Central memory CD8-positive, alpha-beta T cell (primary cell): ENCODE data around the gene MOGAT3.
"Not testable (repeated sequence)": the region's sequence is repeated elsewhere in the genome, so short reads cannot be mapped to it uniquely, and the experiment has no call there.

Experiments
- ATAC-seq: fragments of 150-1000 bp; cut with Tn5 transposase; replicated peaks from 2 replicates; pipeline ENCODE4 v1.10.0; 2022; ENCODE audit warnings: mild to moderate bottlenecking, moderate FRiP score, moderate number of reproducible peaks; ENCODE audit not compliant: poor library complexity, severe bottlenecking; ENCODE audit errors: extremely low read depth
- DNase-seq, 2 donors: peaks; one replicate each; pipeline ENCODE4 v3.0.0; 2021; ENCODE audit warnings: low spot score in 2 of 2
- H3K27ac Mint-ChIP-seq: one replicate; pipeline ENCODE4 v1.8.0; 2022; ENCODE audit warnings: low read depth, mild to moderate bottlenecking, moderate library complexity, mixed read lengths
- H3K27me3 Mint-ChIP-seq: one replicate; pipeline ENCODE4 v1.8.0; 2022; ENCODE audit warnings: mixed read lengths
- H3K36me3 Mint-ChIP-seq: one replicate; pipeline ENCODE4 v1.8.0; 2022; ENCODE audit warnings: mild to moderate bottlenecking, moderate library complexity, mixed read lengths; ENCODE audit not compliant: insufficient read depth
- H3K4me1 Mint-ChIP-seq: one replicate; pipeline ENCODE4 v1.8.0; 2022; ENCODE audit warnings: mixed read lengths
- H3K4me3 Mint-ChIP-seq: one replicate; pipeline ENCODE4 v1.8.0; 2022; ENCODE audit warnings: mild to moderate bottlenecking, moderate library complexity, mixed read lengths
- H3K9me3 Mint-ChIP-seq: one replicate; pipeline ENCODE4 v1.8.0; 2022; ENCODE audit warnings: mixed read lengths

MOGAT3 gene

DNA sequence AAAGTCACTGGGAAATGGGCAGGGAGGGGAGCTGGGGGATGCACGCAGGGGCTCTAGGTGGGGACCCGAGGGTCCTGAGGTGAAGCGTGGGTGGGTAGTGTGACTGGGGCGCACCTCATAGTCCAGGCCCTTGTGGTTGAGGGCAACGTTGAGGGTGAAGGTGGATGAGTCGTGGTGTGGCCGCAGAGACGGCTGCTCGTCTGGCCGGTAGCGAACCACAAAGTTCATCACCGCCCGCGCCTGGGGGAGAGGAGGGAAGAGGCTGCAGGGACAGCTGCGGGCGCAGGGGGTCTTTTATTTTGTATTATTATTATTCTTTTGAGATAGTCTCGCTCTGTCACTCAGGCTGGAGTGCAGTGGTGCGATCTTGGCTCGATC, 5.8 kb upstream of the MOGAT3 start:
- H3K27me3 Mint-ChIP-seq = peaks cover 18% of the 10 kb centered on the region
- no peaks in the 10 kb centered on the region for H3K9me3 Mint-ChIP-seq
- H3K27ac Mint-ChIP-seq = no peak overlapping the region
- H3K4me1 Mint-ChIP-seq = peaks cover 5% of the 10 kb centered on the region
- no peak overlapping the region for H3K4me3 Mint-ChIP-seq
- no peak for DNase-seq
- no peak for ATAC-seq
- H3K36me3 Mint-ChIP-seq = peaks cover 1% of the 10 kb centered on the region

DNA sequence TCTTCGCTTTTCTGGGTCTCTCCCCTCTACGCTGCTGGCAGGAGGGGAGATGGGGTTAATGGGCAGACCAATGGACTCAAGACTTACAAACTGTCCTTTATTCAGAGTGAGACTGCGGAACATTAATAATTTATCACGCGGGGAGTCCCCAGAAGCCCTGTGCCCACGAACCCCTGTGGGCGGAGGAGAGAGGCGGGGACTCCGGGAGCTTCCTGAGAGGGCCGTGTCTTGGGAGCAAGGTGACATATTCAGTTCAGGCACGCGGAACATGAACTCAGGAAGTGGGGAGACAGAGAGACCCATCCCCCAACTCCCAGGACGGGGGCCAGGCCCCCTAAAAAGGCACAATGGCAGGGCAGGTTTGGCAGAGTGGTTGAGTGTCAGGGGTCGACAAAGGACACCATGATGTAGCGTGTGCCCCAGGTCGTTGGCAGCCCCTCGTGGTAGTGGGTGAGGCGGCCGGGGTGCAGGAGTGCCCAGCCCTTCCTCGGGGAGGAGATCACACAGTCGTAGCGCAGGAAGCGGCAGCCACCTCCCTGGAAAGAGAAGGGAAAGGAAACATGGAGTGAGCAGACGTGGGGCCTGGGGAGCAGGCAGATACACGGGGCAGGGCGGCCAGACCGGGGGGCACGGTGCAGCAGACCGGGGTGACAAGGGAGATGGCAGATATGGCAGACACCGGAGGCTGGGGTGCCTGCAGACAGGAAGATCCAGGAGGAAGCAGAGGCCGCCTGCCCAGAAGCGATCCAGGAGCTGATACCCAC, 5.2 kb upstream of the MOGAT3 start:
- DNase-seq (no peak), ATAC-seq (no peak)
- Mint-ChIP-seq H3K4me3 (no peak overlapping the region), H3K27me3 (peaks cover 23% of the 10 kb centered on the region), H3K4me1 (peaks cover 6% of the 10 kb centered on the region), H3K9me3 (no peaks in the 10 kb centered on the region), H3K27ac (peak overlapping the region; percentile 82), H3K36me3 (peaks cover 1% of the 10 kb centered on the region)

DNA sequence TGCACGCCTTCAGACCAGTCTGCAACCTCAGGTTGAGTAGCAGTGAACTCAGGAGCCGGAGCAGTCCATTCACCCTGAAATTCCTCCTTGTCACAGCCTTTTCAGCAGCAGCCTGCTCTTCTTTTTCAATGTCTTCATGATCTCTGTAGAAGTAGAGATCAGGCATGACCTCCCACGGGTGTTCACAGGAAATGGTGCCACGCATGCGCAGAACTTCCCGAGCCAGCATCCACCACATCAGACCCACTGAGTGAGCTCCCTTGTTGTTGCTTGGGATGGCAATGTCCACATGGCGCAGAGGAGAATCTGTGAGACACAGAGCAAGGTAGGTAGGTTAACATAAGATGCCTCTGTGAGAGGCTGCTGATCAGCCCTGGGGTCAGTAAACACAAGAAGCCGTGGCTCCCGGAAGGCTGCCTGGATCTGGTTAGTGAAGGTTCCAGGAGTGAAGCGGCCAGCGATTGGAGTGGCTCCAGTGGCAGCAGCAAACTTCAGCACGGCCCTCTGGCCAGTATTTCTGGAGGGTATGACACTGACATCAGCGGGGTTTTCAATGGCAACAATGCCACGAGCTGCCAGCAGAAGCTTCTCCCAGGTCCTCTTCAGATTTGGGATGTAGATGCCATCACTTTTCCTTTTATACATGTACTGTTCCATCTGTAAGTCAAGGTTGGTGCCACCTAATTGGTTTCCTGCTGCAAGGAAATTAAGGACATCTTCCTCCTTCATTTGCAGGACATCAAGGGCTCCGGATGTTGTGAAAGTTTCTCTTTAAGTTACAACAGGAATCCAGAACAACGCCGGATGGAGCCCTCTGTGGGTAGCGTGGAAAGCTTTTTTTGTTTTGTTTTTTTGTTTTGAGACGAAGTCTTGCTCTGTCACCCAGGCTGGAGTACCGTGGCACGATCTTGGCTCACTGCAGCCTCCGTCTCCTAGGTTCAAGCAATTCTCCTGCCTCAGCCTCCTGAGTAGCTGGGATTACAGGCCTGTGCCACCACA, 3.2 kb upstream of the MOGAT3 start:
- H3K27ac Mint-ChIP-seq, ATAC-seq, H3K36me3 Mint-ChIP-seq, DNase-seq, H3K9me3 Mint-ChIP-seq: not testable (repeated sequence)
- peaks cover 39% of the 10 kb centered on the region for H3K27me3 Mint-ChIP-seq
- H3K4me1 Mint-ChIP-seq = peaks cover 10% of the 10 kb centered on the region
- peak overlapping the region; percentile 7 for H3K4me3 Mint-ChIP-seq

DNA sequence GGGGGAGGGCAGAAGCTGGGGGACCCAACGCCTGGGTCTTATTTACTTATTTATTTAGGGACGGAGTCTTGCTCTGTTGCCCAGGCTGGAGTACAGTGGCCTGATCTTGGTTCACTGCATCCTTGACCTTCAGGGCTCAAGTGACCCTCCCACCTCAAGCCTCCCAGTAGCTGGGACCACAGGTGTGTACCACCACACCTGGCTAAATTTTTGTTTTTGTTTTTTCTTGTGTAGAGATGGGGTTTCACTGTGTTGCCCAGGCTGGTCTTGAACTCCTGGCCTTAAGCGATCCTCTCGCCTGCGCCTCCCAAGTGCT, 1.7 kb upstream of the MOGAT3 start:
- no peak overlapping the region for H3K4me3 Mint-ChIP-seq
- peaks cover 39% of the 10 kb centered on the region for H3K27me3 Mint-ChIP-seq
- no peak overlapping the region for H3K27ac Mint-ChIP-seq
- ATAC-seq (no peak), DNase-seq (no peak)
- peaks cover 10% of the 10 kb centered on the region for H3K4me1 Mint-ChIP-seq
- no peaks in the 10 kb centered on the region for H3K9me3 Mint-ChIP-seq
- no peaks in the 10 kb centered on the region for H3K36me3 Mint-ChIP-seq

DNA sequence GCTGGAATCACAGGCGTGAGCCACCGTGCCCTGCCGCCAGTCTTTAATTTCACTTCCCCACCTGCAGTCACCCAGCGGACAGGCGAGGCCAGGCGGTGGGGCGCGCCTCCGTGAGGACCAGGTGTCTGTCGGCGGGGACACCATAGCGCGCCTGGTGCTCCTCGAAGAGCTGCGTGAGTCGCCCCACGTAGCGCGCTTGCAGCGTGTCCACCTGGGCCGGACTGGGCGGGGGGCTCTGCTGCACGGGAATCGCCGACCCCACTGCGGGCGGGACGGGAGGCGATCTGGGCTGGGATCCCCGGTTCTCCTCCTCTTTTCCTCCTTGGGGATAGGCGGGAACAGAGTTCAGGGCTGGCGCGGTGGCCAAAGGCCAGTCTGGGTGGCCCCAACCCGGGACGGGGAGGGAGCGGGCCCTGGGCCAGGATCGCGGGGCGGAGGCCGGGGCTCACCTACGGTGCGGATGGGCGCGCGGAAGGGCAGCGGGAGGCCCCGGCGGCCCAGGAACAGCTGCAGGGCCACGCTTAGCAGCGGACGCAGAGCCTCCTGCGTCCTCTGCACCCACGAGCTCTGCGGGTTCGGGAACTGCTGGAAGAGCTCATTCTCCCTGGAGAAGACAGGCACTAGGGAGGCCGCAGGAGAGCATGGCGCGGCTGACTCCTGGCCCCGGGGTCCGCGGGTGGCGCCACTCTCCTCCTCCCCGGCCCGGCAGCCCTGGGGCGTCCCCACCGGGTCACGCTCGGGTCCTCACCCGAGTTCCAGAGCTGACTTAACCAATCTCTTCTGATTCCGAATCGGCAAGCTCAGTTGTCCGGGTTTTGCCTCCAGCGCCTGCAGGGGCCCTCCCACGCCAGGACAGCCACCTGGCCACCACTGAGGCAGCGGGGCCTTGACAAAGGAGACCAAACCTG, 1.1 kb upstream of the MOGAT3 start:
- Mint-ChIP-seq H3K4me3 (no peak overlapping the region), H3K9me3 (no peaks in the 10 kb centered on the region), H3K27ac (no peak overlapping the region), H3K27me3 (peaks cover 39% of the 10 kb centered on the region), H3K36me3 (no peaks in the 10 kb centered on the region), H3K4me1 (peaks cover 10% of the 10 kb centered on the region)
- DNase-seq (no peak), ATAC-seq (no peak)

DNA sequence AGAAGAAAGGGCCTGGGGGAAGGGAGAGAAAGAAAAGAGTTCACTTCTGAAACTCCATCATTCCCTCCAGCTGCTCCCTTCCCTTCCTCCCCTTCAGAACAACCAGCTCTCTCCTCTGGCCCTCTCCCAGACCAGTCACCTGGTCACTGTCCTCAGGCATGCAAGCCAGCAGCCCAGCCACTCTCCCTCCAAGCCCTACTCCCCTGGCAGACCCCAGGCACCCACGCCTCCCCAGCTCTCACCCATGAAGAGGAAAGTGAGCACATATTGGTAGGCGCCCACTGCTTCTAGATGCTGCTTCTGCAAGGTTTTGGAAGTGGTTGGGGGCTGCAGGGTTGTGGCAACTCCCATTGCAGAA, 353 bp downstream of the MOGAT3 start:
- H3K27me3 Mint-ChIP-seq = peaks cover 45% of the 10 kb centered on the region
- DNase-seq (no peak), ATAC-seq (no peak)
- no peaks in the 10 kb centered on the region for H3K36me3 Mint-ChIP-seq
- H3K4me1 Mint-ChIP-seq = peaks cover 10% of the 10 kb centered on the region
- no peak overlapping the region for H3K4me3 Mint-ChIP-seq
- no peak overlapping the region for H3K27ac Mint-ChIP-seq
- no peaks in the 10 kb centered on the region for H3K9me3 Mint-ChIP-seq

DNA sequence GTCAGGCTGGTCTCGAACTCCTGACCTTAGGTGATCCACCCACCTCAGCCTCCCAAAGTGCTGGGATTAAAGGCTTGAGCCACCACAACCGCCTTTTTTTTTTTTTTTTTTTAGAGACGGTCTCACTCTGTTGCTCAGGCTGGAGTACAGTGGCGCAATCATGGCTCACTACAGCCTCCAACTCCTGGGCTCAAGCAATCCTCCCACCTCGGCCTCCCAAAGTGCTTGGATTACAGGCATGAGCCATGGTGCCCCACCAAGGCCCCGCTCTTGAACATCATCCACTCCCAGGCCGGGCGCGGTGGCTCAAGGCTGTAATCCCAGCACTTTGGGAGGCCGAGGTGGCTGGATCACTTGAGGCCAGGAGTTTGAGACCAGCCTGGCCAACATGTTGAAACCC, 1.3 kb downstream of the MOGAT3 start:
- not testable (repeated sequence) for H3K4me3 Mint-ChIP-seq, H3K27ac Mint-ChIP-seq, ATAC-seq, DNase-seq, H3K9me3 Mint-ChIP-seq, H3K36me3 Mint-ChIP-seq
- Mint-ChIP-seq H3K27me3 (peaks cover 53% of the 10 kb centered on the region), H3K4me1 (peaks cover 10% of the 10 kb centered on the region)

DNA sequence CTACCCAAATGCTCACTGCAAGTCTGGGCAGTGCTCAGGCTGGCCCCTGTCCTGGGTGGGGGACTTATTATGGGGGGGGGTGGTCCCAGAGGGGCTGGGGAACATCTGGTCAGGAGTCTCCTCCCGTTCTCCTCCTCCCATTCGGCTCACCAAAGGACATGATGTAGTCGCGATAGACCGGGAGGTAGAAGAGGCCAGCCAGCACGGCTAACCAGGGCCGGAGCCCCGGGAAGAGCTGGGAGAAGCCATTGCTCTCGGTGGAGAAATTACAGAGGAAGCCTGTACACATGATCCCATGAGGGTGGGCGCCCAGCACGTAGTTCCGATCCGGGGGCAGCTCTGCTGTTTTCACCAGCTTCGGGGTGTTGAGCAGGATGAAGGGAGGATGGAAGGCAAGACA, 2.4 kb downstream of the MOGAT3 start:
- DNase-seq = no peak
- ATAC-seq = no peak
- no peaks in the 10 kb centered on the region for H3K36me3 Mint-ChIP-seq
- peaks cover 5% of the 10 kb centered on the region for H3K4me1 Mint-ChIP-seq
- no peaks in the 10 kb centered on the region for H3K9me3 Mint-ChIP-seq
- H3K27ac Mint-ChIP-seq = no peak overlapping the region
- no peak overlapping the region for H3K4me3 Mint-ChIP-seq
- H3K27me3 Mint-ChIP-seq = peaks cover 55% of the 10 kb centered on the region

DNA sequence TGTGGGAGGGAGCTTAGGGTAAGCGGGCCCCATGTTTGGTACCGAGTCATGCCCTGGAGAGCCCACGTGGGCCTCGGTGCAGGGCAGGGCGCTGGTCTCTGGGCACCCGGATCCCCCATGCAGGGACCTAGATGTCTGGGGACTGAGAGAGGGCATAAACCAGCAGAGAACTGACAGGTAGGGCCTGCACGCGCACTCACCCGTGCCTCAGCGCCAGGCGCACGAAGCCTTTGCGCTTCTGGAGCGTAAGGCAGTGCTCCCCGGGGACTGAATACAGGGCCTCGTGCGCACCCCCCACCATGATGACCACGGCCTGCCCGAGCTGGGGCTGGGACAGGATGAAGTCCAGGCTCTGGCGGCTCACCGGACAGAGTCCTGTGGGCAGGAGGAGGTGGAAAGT, 2.8 kb downstream of the MOGAT3 start:
- Mint-ChIP-seq H3K36me3 (no peaks in the 10 kb centered on the region), H3K9me3 (no peaks in the 10 kb centered on the region), H3K4me3 (no peak overlapping the region), H3K27ac (no peak overlapping the region), H3K27me3 (peaks cover 51% of the 10 kb centered on the region), H3K4me1 (peaks cover 5% of the 10 kb centered on the region)
- DNase-seq = no peak
- no peak for ATAC-seq

DNA sequence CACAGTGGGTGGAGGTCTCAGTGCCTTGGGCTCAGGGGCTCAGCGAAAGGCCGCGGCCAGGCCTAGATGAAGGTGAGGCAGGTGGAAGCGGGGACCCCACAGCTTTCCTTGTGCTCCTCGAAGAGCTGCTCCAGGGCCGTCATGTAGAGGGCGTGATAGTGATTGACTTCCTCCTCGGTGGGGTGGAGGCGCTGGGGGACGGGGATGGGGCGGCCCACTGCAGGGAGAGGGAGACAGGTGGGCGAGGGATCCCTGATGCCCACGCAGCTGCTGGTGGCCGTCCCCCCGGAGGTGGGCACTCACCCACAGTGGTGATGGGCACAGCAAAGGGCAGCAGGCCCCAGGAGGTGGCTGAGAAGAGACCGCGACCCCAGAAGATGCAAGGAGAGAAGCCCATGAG, 5.0 kb downstream of the MOGAT3 start:
- H3K4me1 Mint-ChIP-seq = peaks cover 2% of the 10 kb centered on the region
- H3K27me3 Mint-ChIP-seq = peaks cover 30% of the 10 kb centered on the region
- no peak for ATAC-seq

DNA sequence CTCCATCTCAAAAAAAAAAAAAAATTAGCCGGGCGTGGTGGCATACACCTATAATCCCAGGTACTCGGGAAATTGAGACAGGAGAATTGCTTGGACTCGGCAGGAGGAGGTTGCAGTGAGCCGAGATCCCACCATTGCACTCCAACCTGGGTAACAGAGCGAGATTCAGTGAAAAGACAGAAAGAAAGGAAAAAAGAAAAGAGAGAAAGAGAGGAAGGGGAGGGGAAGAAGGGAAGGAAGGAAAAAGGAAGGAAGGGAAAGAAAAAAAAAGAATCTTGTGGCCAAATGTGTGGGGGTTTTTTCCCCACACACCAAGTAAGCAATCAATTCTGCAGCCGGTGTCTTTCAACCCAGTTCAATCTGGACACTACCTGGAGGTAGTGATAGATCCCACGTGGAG, 11.7 kb downstream of the MOGAT3 start:
- Mint-ChIP-seq H3K4me3 (no peak overlapping the region), H3K36me3 (peaks cover 3% of the 10 kb centered on the region), H3K27ac (no peak overlapping the region), H3K9me3 (no peaks in the 10 kb centered on the region), H3K27me3 (peaks cover 12% of the 10 kb centered on the region), H3K4me1 (no peaks in the 10 kb centered on the region)
- DNase-seq (no peak), ATAC-seq (no peak)

More for the DNA sequence above, 5.0 kb downstream of the MOGAT3 start:
- Mint-ChIP-seq H3K4me3 (no peak overlapping the region), H3K9me3 (no peaks in the 10 kb centered on the region), H3K27ac (no peak overlapping the region), H3K36me3 (no peaks in the 10 kb centered on the region)
- no peak for DNase-seq

DNA sequence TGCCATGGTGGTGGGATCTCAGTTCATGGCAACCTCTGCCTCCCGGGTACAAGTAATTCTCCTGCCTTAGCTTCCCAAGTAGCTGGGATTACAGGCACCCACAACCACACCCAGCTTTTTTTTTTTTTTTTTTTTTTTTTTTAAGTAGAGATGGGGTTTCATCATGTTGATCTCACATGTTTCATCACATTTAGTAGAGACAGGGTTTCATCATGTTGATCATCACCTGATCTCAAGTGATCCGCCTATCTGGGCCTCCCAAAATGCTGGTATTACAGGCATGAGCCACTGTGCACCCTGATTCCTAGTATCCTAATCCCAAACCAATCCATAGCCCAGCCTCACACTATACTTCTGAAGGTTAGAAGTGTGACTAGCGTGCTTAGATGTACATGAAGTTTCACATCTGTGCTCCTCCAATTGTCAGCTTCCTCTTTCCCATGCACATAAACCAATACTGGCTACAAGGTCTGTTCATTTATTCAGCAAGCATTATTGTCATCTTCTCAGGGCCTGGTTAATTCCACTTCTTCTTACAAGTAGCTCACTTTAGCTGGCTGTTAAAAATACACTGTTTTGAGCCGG, 13.9 kb downstream of the MOGAT3 start:
- H3K9me3 Mint-ChIP-seq = no peaks in the 10 kb centered on the region

More for the DNA sequence above, 13.9 kb downstream of the MOGAT3 start:
- Mint-ChIP-seq H3K4me3 (no peak overlapping the region), H3K27ac (no peak overlapping the region), H3K36me3 (peaks cover 3% of the 10 kb centered on the region), H3K27me3 (peaks cover 24% of the 10 kb centered on the region), H3K4me1 (peaks cover 7% of the 10 kb centered on the region)
- ATAC-seq (no peak), DNase-seq (no peak)
